ENCODE results near the gene CCZ1B.
"Not testable (repeated sequence)": the region's sequence is repeated elsewhere in the genome, so short reads cannot be mapped to it uniquely, and the experiment has no call there.

The CCZ1B gene

DNA sequence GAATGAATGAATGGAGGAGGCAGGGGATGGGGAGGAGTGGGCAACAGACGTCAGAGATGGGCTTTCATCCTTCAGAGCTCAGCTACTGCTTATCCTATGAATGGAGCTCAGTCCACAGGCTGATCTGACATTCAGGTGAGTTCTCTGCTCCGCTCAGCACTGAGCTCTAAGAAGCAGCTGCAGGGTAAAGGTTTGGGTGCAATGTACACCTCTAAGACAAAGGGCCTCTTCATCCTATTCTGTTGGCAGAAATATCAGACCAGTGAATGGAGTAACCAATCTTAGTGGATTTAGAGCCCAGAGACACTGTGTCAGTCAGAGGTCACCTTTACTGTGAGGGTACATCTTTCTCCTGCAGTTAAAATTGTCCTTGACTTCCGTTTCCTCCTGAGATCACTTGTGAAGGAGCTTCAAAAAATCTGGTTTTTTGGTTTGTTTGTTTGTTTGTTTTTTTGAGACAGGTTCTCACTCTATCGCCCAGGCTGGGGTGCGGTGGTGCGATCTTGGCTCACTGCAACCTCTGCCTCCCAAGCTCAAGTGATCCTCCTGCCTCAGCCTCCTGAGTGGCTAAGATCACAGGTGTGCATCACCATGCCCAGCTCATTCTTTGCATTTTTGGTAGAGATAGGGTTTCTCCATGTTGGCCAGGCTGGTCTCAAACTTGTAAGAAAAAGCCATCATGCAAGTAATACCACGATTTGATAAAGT lies 5.1 kb upstream of the CCZ1B start:
- in situ Hi-C loops (cut with MboI; ENCODE audit: low sequenced_read_pairs): no loop called here

DNA sequence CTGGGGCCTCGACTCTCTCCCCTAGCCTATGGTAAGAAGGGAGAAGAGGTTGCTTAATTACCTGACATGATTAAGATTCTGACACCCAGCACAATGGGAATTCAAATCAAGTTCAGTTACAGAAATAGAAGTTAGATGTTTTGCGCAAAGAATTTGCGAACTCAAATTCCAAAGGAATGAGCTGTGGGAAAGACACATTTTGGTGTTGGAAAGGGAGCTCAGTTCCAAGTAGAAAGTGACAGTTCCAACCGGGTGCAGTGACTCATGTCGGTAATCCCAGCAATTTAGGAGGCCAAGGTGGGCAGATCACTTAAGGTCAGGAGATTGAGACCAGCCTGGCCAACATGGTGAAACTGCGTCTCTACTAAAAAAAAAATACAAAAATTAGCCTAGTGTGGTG lies 4.0 kb upstream of the CCZ1B start:
- in situ Hi-C loops (cut with MboI; ENCODE audit: low sequenced_read_pairs): not testable (repeated sequence)

DNA sequence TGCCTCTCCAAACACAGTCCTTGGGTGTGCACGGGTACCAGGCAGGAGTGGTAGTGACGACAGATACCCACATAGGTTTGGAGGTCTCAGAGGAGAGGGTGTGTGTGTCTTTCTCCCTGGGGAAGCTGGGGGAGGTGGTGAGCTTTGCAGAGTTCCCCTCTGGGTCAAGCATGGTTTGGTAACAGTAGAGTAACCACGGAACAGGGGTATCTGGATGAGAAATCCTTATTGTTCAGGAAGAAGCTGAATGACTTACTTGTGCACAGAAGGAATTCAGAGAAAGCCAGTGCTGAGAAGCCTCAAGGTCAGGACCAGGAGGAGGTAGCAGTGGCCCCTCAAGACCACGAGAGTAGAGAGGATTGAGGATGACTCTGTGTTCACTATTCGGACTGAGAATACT lies 3.5 kb upstream of the CCZ1B start:
- in situ Hi-C loops (cut with MboI; ENCODE audit: low sequenced_read_pairs): not testable (repeated sequence)

DNA sequence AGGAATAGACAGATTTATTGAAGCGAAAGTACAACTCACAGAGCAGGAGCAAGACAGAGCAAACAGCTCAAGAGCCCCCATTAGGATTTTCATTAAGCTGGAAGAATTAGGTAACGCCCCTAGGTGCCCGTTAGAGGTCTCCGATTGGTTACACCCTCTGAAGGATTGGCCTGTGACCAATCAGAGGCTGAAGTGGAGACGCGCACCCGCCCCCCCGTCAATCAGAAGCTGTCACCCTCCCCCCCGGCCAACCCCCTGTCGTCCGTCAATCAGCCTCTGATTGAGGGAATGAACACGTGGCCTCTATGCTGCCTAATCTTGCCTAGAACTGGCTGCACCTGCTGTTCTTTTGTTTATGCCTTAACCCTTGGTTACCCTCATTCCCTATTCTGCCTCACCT lies 1.1 kb upstream of the CCZ1B start:
- in situ Hi-C loops (cut with MboI; ENCODE audit: low sequenced_read_pairs): not testable (repeated sequence)

DNA sequence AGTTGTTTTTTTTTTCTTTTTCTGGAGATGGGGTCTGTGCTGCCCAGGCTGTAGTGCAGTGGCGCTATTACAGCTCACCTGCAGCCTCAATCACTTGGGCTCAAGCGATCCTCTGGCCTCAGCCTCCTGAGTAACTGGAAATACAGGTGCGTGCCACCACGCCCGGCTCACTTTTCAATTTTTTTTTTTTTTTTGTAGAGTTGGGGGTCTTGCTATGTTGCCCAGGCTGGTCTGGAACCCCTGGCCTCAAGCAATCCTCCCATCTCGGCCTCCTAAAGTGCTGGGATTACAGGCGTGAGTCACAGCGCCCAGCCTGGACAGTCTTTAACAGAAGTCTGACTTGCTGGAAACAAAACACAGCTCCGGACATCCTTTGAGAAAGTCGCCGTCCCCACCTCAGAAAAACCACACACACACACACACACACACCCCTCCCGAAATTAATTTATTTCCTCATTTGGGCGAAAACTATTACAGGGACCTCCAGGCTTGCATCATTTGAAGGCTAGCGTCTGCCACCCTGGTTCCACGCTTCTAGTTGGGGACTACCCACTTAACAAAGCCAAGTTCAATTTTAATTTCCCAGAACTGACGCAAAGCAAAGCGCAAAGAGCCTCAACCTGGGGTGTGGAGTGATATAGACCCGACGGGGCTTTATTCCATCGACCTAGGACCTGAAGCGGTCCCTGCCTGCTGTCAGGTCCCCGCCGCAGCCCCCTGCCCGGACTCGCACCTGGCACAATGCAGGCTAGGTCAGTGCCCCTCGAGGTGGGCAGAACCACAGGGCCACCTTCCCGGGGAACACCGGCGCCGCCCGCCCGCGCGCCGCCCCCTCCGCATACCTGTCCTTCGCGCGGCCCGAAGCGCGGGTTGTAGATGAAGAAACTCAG lies 594 bp downstream of the CCZ1B start:
- in situ Hi-C loops (cut with MboI; ENCODE audit: low sequenced_read_pairs): not testable (repeated sequence)

DNA sequence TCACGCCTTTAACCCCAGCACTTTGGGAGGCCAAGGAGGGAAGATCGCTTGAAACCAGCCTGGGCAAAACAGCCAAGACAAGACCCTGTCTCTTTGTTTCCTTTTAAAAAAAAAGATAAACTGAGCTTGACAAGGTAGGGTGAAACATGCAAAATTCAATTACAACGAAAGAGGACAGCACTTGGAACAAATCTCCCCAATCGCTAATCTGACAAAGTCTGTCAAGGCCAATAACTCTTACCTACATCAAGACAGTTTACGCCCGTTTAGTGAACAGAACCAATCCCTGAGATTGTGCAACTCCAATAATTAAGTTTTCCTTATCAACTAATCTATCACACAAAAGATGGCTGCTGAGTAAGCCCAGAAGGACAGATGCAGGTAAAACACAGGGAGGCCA lies 4.5 kb downstream of the CCZ1B start:
- in situ Hi-C loops (cut with MboI; ENCODE audit: low sequenced_read_pairs): not testable (repeated sequence)

DNA sequence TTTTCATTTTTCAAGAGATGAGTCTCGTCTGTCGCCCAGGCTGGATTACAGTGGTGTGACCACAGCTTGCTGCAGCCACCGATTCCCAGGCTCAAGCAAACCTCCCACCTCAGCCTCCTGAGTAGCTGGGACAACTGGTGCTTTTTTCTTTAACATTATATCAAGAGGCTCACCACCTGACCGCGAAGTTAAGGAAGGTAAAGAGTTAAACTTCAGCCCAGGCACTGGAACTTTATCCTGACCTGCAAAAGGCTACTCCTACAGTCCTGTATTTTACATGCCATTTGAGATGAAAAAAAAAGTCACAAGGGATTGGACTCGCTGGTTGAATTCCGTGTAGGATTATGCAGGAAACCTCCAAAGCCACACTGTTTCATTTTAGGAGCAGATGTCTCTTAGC lies 10.6 kb downstream of the CCZ1B start:
- in situ Hi-C loops (cut with MboI; ENCODE audit: low sequenced_read_pairs): not testable (repeated sequence)

DNA sequence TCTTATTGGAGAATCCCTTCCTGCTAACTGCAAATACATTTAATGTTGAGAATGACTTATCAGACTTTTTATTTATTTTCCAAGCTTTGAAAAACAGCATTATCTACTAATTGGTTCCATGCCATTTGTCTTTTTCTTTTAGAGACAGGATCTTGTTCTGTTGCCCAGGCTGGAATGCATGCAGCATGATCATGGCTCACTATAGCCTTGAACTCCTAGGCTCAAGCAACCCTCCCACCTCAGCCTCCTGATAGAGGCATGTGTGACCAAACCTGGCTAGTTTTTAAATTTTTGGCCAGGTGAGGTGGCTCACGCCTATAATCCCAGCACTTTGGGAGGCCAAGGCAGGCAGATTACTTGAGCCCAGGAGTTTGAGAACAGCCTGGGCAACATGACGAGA lies 13.1 kb downstream of the CCZ1B start:
- in situ Hi-C loops (cut with MboI; ENCODE audit: low sequenced_read_pairs): not testable (repeated sequence)

DNA sequence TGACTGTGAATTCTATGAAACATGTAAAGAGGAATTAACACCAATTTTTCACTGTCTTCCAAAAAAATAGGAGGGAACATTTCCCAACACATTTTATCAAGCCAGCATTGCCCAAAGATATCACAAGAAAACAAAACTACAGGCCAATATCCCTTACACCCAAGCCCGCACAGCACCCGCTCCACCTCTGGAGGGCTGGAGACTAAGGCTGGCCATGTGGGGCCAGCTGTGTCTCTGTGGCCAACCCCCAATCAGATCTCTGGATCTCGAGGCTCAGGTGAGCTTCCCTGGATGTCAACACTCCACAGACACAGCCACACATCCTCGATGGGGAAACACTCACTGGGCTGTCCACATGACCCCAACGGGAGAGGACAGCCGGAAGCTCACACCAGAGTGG lies 18.1 kb downstream of the CCZ1B start:
- in situ Hi-C loops (cut with MboI; ENCODE audit: low sequenced_read_pairs): not testable (repeated sequence)

DNA sequence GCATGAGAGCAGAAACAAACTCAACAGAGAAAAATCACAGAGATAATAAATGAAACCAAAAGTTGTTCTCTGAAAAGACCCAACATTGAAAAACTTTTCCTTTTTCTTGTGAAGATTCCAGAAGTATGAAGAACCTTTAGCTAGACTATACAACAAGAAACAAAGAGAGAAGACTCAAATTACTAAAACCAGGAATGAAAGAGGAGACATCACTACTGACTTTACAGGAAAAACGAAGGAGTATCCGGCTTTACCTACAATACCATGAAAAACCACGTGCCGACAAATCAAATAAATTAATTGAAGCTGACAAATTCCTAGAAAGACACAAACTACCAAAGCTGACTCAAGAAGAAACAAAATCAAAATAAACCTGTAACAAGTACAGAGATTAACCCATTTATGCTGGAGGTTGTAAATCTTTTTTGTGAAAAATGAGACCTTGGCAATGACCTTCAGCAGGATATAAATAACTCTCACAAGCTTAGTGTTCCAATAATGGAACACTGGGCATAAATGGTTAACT lies 18.6 kb downstream of the CCZ1B start:
- in situ Hi-C loops (cut with MboI; ENCODE audit: low sequenced_read_pairs): not testable (repeated sequence)

DNA sequence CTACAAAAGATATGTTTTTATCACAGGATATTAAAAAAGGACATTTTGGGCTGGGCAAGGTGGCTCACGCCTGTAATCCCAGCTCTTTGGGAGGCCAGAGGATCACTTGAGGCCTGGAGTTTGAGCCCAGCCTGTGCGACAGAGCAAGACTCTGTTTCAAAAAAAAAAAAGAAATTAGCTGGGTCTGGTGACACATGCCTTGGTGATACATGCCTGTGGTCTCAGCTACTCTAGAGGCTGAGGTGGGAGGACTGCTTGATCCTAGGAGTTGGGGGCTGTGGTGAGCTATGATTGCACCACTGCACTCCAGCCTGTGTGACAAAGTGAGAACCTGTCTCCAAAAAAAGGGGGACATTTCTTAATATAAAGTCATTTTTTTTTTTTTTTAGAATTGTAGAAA lies 25.7 kb downstream of the CCZ1B start:
- in situ Hi-C loops (cut with MboI; ENCODE audit: low sequenced_read_pairs): not testable (repeated sequence)

DNA sequence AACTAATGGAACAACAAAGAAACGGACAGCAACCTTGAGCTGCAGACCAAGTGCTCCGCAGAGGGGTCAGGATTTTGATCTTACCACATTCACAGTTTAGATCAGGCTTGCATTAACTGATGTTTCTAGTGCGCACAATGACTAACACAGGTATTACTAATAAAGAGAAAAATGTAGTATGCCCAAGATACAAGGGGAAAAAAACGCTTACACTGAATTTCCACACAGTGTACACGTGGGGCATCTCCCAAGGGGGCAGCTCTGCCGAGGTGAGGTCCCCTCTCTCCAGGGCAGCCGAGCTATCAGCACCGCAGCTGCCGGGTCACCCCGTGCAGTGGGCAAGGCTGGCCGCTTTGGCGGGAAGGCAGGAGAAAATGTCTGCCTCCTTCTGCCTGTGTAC lies 26.2 kb downstream of the CCZ1B start:
- in situ Hi-C loops (cut with MboI; ENCODE audit: low sequenced_read_pairs): not testable (repeated sequence)

DNA sequence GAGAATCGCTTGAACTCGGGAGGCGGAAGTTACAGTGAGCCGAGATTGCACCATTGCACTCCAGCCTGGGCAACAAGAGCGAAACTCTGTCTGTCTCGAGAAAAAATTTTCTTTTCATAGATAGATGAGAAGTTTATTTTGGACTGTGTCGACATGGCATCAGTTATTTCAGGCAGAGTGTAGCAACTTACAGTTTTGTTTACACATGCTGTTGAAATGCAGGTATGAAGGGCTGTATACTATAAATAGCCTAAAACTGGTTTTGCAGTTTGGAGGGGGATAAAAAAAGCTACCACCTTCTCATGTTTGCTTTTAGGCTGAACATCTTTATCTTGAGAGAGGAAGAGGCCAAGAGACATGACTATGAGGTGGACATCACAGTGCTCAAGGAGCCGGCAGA lies 28.0 kb downstream of the CCZ1B start:
- in situ Hi-C loops (cut with MboI; ENCODE audit: low sequenced_read_pairs): not testable (repeated sequence)

DNA sequence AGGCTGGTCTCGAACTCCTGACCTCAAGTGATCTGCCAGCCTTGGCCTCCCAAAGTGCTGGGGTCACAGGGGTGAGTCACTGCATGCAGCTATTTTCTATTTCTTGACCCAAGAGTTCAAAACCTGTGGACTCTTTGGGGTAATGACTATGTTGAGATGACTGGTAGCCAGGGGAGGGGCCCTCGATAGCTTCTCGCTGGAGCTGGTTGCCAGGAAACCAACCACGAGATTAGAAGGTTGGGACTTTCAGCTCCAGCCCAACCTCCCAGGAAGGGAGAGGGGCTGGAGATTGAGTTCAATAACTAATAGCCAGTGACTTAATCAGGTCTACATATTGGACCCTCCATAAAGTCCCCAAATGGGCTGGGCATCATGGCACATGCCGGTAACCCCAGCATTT lies 28.9 kb downstream of the CCZ1B start:
- in situ Hi-C loops (cut with MboI; ENCODE audit: low sequenced_read_pairs): not testable (repeated sequence)

DNA sequence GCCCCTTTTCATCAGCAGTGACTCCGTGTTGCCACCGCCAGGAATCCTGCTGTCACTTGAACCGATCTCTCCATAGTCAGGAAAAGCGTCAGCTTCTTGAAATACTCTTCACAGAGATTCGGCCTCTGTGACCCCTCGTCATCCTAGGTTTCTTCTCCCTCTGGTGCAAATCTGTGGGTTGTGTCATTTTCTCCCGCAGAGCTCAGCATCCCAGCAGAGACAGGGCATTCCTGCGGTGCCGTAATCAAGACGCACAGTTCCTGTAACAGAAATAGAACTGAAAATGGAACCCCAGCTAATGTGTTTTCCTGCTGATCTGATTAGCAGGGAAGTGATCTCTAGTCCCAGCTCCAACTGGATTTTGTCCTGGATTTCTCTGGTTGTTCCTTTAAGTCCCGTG lies 31.8 kb downstream of the CCZ1B start:
- in situ Hi-C loops (cut with MboI; ENCODE audit: low sequenced_read_pairs): not testable (repeated sequence)

DNA sequence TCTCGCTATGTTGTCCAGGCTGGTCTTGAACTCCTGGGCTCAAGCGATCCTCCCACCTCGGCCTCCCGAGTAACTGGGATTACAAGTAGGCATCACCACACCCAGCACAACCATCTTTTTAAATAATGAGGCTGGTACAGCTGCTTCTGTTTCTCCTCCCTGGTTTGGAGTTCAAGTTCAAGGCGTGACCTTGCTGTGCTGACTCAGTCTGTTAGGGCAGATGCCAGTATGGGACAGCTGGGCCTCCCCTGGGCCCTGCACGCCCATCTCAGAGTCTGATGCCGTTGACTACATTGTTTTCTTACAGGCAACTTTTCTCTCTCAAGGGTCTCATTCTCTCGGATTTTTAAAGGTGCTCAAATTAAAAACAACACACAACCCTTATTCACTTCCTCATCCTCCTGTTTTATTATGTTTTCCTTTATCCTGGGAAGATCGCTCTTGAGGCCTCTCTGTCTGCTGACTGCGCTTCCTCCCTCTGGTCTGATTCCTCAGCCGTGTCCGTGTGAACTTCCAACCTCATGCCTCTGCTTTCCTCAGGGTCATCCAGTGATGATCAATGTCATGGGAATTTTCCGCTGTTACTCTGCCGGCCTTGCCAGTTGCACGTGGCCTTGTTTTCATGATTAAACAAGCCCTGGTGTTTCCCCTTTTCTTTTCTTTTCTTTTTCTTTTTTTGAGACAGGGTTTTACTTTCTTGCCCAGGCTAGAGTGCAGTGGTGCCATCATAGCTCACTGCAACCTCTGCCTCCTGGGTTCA lies 33.8 kb downstream of the CCZ1B start:
- in situ Hi-C loops (cut with MboI; ENCODE audit: low sequenced_read_pairs): not testable (repeated sequence)

DNA sequence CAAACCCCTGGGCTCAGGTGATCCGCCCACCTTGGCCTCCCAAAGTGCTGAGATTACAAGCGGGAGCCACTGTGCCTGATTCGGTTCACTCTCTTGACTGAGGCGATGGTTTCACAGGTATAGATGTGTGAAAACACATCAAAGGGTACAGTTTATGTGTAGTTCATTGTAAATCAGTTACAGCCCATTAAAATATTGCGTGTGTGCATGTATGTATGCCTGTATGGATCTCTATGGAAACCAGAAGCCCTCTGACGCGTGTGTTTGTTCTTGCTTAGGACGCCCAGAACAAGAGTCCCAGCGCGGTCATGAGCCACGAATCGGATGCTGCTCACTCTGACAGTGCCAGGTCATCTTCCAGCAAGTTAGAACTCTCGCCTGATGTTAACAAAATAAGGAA lies 36.7 kb downstream of the CCZ1B start:
- in situ Hi-C loops (cut with MboI; ENCODE audit: low sequenced_read_pairs): not testable (repeated sequence)

DNA sequence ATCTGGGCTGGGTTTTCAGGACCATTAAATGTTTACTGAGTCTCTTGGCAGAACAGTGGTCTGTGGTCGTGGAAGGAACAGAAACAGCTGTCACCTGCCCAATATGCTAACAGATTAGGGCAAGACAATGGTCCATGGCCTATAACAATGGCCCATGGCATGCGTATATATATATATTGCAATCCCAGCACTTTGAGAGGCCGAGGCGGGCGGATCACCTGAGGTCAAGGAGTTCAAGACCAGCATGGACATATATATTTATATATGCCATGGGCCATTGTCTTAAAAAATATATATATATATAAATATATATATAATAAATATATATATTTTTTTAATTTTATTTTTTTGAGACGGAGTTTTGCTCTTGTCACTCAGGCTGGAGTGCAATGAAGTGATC lies 44.5 kb downstream of the CCZ1B start:
- in situ Hi-C loops (cut with MboI; ENCODE audit: low sequenced_read_pairs): not testable (repeated sequence)

DNA sequence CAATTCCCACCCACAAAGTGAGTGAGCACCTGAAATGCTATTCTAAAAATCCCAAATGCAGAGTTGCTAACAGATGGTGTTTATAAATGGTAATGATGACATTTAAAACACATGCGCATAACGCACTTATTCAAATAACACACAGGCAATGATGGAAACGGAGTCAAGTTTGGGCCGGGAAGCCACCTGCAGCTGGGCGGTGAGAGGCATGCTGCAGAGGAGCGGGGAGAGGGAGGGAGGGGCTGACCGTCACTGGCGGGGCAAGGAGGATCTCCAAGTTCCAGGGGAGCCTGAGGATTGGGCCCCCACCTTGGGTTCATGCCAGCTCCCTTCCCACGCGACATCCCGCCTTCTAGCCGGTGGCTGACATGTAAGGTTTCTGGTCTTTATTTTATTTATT lies 64.9 kb downstream of the CCZ1B start:
- in situ Hi-C loops (cut with MboI; ENCODE audit: low sequenced_read_pairs): not testable (repeated sequence)

DNA sequence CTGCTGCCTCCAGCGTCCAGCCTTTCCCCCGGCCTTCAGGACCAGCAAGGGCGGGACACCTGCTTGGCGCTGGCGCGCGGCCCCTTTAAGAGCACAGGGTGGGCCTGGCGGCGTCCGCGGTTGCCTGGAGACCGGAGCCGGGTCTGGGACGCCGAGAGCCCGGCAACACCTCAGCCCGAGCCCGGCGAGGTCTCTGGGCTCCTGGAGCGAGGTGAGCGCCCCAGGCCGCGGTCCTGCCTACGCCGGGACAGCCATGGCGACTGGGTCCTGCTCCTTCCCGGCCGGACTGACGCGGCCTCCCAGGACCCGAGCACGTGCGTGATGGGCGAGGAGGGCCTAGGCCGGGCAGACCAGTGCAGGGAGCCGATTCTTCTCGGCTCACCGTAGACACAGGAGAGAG lies 72.1 kb downstream of the CCZ1B start, which contains the start of gene RSPH10B2:
RSPH10B2 (plus strand) TSS at position 140 of the 400 bp plus-strand sequence. CDS start 3,575 bp downstream, outside the sequence.
- in situ Hi-C loops (cut with MboI; ENCODE audit: low sequenced_read_pairs): not testable (repeated sequence)

DNA sequence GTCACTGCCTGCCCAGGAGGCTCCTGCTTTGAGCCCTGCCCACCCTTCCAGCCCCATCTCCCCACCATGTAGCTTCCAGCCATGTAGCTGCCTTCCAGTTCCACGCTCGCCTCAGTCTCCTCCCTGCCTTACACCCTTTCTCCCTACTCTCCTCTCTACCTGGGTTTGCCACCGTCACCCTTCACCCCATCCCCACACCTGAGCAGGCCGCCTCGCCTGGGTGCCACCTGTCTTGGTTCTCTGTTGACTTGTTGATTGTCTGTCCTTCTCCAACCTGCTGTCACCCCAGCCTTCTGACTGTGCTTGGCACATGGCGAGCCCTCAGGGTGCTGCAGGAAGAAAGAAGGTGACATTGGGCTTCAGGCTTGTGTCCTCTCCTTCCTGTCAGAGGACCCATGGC lies 75.9 kb downstream of the CCZ1B start:
- in situ Hi-C loops (cut with MboI; ENCODE audit: low sequenced_read_pairs): not testable (repeated sequence)

Measured in HL-60/S4 treated with retinoic acid at 250 ng/mL for 4 days and 3 days (cell line).